IPS-18a (cell line): ENCODE data around the gene NF1.
"Not testable (repeated sequence)": the region's sequence is repeated elsewhere in the genome, so short reads cannot be mapped to it uniquely, and the experiment has no call there.

Experiments used
- H3K27ac ChIP-seq: one replicate; pipeline ENCODE4 v1.5.1; 2013; ENCODE audit warnings: low read length
- H3K27me3 ChIP-seq: one replicate; pipeline ENCODE4 v1.6.1; 2013; ENCODE audit warnings: mild to moderate bottlenecking, low read length; ENCODE audit not compliant: control insufficient read depth, insufficient read depth
- H3K36me3 ChIP-seq: one replicate; pipeline ENCODE4 v1.6.1; 2013; ENCODE audit warnings: low read depth, low read length; ENCODE audit not compliant: control insufficient read depth
- H3K4me1 ChIP-seq: one replicate; pipeline ENCODE4 v1.6.1; 2013; ENCODE audit warnings: low read depth, low read length; ENCODE audit not compliant: control insufficient read depth
- H3K4me3 ChIP-seq: one replicate; pipeline ENCODE4 v1.5.1; 2013; ENCODE audit warnings: low read length
- H3K9ac ChIP-seq: one replicate; pipeline ENCODE4 v1.6.1; 2013; ENCODE audit warnings: mild to moderate bottlenecking, low read length, moderate library complexity
- H3K9me3 ChIP-seq: one replicate; pipeline ENCODE4 v1.6.1; 2013; ENCODE audit warnings: low read depth, low read length; ENCODE audit not compliant: control insufficient read depth

The NF1 gene, protein sequence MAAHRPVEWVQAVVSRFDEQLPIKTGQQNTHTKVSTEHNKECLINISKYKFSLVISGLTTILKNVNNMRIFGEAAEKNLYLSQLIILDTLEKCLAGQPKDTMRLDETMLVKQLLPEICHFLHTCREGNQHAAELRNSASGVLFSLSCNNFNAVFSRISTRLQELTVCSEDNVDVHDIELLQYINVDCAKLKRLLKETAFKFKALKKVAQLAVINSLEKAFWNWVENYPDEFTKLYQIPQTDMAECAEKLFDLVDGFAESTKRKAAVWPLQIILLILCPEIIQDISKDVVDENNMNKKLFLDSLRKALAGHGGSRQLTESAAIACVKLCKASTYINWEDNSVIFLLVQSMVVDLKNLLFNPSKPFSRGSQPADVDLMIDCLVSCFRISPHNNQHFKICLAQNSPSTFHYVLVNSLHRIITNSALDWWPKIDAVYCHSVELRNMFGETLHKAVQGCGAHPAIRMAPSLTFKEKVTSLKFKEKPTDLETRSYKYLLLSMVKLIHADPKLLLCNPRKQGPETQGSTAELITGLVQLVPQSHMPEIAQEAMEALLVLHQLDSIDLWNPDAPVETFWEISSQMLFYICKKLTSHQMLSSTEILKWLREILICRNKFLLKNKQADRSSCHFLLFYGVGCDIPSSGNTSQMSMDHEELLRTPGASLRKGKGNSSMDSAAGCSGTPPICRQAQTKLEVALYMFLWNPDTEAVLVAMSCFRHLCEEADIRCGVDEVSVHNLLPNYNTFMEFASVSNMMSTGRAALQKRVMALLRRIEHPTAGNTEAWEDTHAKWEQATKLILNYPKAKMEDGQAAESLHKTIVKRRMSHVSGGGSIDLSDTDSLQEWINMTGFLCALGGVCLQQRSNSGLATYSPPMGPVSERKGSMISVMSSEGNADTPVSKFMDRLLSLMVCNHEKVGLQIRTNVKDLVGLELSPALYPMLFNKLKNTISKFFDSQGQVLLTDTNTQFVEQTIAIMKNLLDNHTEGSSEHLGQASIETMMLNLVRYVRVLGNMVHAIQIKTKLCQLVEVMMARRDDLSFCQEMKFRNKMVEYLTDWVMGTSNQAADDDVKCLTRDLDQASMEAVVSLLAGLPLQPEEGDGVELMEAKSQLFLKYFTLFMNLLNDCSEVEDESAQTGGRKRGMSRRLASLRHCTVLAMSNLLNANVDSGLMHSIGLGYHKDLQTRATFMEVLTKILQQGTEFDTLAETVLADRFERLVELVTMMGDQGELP (N-terminal part only)

DNA sequence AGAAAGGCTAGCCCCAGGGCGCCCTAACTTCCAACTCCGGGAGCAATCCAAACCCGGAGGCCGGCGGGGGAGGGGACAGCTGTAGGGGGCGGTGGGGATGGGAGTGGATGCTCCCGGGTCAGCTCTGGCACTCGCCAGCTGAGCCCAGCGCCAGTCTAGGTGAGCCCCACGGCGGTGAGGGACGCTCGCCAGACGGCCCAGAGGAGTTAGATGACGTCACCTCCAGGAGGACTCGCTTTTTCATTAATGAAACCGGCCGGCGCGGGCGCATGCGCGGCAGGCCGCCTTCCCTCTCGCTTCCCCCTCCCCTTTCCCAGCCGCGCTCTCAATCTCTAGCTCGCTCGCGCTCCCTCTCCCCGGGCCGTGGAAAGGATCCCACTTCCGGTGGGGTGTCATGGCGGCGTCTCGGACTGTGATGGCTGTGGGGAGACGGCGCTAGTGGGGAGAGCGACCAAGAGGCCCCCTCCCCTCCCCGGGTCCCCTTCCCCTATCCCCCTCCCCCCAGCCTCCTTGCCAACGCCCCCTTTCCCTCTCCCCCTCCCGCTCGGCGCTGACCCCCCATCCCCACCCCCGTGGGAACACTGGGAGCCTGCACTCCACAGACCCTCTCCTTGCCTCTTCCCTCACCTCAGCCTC is at the start of gene NF1:
TSS of gene NF1 (plus strand) at position 378 of the 636 bp plus-strand sequence. CDS start 333 bp downstream, outside the sequence.
- Histone ChIP-seq H3K27ac (peak within 1 kb of the TSS; percentile 84), H3K9me3 (no peaks in the 10 kb centered on the region), H3K27me3 (no peaks in the 10 kb centered on the region), H3K4me1 (peaks cover 12% of the 10 kb centered on the region), H3K4me3 (peak within 1 kb of the TSS; percentile 95), H3K9ac (peak within 1 kb of the TSS; percentile 64), H3K36me3 (no peaks in the 10 kb centered on the region)

DNA sequence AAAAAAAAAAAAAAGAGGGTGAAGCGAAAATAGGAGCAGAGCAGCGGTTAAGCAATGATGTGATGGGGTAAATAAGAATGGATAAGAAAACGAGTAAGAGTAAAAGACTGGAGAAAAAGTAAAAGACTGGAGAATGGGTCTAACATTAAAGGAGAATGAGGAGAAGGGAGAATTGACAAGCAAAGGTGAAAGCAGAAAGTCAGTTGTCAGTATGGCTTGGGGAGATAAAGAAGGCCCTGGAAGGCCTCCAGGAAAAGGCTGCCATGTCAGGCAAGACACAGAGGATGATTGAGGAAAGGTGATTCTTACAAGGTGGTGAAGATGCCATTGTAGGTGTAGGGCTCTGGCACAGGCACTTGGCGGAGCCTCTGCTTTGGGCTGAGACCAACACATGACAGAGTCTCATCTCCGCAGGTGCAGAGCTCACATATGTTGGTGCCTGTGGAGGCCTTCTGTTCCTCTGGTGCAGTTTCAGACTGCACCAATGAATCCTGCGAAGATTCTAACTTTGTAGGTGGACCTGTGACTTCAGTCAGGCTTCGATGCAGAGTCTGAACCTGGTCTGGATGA is 47.8 kb upstream of the NF1 start:
- H3K9ac ChIP-seq, H3K9me3 ChIP-seq, H3K27me3 ChIP-seq, H3K36me3 ChIP-seq, H3K4me3 ChIP-seq, H3K4me1 ChIP-seq, H3K27ac ChIP-seq: not testable (repeated sequence)

DNA sequence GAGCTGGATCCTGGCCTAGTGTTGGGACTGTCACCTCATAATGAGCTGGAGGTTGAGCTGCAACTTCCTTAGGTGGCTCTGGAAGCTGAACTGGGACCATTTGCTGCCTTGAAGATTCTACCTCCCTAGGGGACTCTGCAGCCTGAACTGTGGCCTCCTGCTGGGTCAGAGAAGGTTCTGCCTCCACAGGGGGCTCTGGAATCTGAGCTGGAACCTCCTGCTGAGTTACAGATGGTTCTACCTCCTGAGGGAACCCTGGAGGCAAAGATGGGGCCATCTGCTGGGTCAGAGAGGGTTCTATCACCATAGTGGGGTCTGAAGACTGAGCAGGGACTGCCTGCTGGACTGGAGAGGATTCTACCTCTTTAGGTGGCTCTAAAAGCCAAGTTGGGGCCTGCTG is 46.6 kb upstream of the NF1 start:
- no peaks in the 10 kb centered on the region for H3K4me1 ChIP-seq
- H3K27ac ChIP-seq: no peak overlapping the region
- H3K27me3 ChIP-seq: no peaks in the 10 kb centered on the region
- H3K36me3 ChIP-seq: no peaks in the 10 kb centered on the region
- H3K4me3 ChIP-seq: no peak overlapping the region
- H3K9me3 ChIP-seq: no peaks in the 10 kb centered on the region
- no peak overlapping the region for H3K9ac ChIP-seq

DNA sequence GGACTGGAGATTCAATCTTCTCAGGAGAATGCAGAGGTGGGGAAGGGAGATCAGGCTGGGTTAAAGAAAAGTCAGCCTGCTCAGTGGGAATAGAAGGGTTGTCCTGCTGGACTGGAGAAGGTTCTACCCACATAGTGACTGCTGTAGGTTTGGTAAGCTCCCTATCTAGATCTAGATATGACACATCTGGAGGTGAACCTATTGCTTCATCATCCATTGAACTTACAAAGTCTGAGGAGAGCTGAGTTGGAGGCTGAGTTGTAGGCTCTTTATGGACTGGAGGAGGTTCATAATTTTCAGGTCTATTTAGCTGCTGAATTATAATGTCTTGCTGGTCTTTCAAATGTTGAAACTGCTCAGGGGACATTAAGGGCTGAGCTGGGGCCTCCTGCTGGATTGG is 46.0 kb upstream of the NF1 start:
- Histone ChIP-seq H3K9me3 (no peaks in the 10 kb centered on the region), H3K27me3 (no peaks in the 10 kb centered on the region), H3K27ac (no peak overlapping the region), H3K36me3 (no peaks in the 10 kb centered on the region), H3K4me1 (no peaks in the 10 kb centered on the region), H3K4me3 (no peak overlapping the region), H3K9ac (no peak overlapping the region)

DNA sequence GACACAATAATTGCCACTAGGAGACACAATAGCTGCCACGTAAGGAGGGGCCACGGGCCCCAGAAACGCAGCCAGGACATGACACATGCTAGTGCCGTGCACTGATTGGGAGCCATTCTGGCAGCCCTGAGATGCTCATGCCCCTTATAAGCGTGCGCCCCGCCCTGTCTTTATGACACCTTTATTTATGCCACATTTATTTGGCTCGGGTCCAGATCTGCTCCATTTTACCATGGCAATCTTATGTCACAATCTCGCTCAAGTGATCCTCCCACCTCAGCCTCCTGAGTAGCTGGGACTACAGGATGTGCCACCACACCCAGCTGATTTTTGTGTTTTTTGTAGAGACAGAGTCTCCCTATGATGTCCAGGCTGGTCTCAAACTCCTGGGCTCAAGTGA is 43.8 kb upstream of the NF1 start:
- H3K4me1 ChIP-seq: no peaks in the 10 kb centered on the region
- no peaks in the 10 kb centered on the region for H3K36me3 ChIP-seq
- H3K27me3 ChIP-seq: no peaks in the 10 kb centered on the region
- H3K9me3 ChIP-seq: no peaks in the 10 kb centered on the region
- H3K27ac ChIP-seq: no peak overlapping the region
- H3K9ac ChIP-seq: no peak overlapping the region
- no peak overlapping the region for H3K4me3 ChIP-seq

DNA sequence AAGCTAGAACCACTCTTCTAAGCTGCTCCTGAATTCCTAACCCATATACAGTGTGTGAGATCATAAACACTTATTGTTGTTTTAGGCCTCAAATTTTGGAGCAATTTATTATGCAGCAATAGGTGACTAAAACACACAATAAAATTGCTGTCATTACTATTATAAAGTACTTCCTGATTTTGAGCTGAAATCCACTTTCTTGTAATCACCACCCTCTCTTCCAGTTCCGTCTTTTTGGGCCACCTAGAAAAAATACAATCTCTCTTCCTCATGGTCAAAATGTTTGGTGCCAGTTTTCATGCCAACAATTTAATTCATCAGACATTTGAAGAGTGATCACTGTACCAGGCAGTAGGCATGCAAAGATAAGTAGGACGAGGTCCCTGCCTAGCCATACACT is 43.3 kb upstream of the NF1 start:
- Histone ChIP-seq H3K4me1 (no peaks in the 10 kb centered on the region), H3K9ac (no peak overlapping the region), H3K27ac (no peak overlapping the region), H3K27me3 (no peaks in the 10 kb centered on the region), H3K9me3 (no peaks in the 10 kb centered on the region), H3K4me3 (no peak overlapping the region), H3K36me3 (no peaks in the 10 kb centered on the region)

DNA sequence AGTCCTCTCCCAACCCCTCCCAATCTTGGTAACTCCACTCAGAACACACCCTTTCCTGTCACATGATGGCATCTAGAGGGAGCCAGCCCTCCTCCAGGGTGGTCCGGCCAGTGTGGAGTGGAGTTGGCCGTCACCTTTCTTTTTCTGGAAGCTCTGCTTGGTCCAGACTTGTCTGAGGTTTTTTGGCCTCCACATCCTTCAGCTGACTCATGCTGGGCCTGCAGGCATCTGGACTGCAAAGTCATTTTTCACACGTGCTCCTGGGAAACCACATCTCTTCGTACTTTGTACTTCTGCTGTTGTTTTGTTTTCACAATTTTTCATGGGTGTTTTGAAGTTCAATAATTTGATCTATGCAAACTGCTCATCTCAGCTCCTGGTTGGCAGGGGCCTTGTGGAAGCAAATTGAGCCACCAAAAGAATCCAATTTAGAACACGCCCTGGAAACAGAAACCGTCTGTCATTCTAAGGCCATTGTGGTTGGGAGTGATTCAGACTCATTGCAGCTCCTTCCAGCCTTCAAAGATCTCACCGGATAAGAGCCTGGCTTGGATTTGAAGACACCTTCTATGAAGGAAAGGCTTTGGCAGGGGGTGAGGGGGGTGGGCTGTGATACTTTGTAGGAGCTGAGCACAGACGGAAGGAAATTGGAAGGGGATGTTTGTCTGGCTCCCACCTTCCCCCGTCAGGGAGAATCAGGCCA is 42.4 kb upstream of the NF1 start:
- no peak overlapping the region for H3K4me3 ChIP-seq
- H3K9ac ChIP-seq: no peak overlapping the region
- H3K27me3 ChIP-seq: no peaks in the 10 kb centered on the region
- no peaks in the 10 kb centered on the region for H3K9me3 ChIP-seq
- no peaks in the 10 kb centered on the region for H3K4me1 ChIP-seq
- no peak overlapping the region for H3K27ac ChIP-seq
- no peaks in the 10 kb centered on the region for H3K36me3 ChIP-seq

DNA sequence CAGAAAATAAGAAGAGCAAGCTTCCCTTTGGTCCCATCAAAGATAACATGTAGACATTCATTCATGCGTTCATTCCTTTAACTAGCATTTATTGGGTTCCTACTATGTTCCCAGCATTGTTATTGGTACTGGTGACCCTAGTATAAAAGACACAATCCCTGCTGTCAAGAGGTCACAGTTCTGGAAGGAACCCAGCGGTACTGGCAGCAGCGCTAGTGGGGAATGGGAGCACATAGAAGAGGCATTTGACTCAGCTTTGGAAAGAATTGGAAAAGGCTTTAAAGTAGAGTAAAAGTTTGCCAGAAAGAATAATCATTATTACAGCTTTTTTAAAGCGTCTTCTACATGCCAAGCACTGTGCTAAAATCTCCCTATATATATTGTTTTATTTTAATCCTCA is 41.7 kb upstream of the NF1 start:
- Histone ChIP-seq H3K36me3 (no peaks in the 10 kb centered on the region), H3K27me3 (no peaks in the 10 kb centered on the region), H3K4me3 (no peak overlapping the region), H3K9me3 (no peaks in the 10 kb centered on the region), H3K27ac (no peak overlapping the region), H3K9ac (no peak overlapping the region), H3K4me1 (no peaks in the 10 kb centered on the region)

DNA sequence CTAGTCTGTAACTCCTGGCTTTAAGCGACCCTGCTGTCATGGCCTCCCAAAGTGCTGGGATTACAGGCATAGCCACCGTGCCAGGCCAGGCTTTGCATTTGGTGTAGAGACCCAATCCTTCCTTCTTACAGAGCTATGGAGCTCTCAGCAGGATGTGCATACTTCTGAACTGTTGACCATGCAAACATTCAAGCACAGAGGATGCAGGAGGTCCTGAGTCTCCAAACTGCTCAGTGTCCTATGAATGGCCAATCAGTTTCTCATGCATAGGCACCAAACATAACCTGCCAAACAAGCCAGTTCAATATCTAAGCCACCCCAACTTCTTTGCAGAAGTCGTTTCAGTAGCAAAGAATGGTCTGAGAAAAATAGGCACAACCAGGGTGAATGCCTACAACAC is 40.0 kb upstream of the NF1 start:
- Histone ChIP-seq H3K4me3 (no peak overlapping the region), H3K9ac (no peak overlapping the region), H3K36me3 (no peaks in the 10 kb centered on the region), H3K27ac (no peak overlapping the region), H3K9me3 (no peaks in the 10 kb centered on the region), H3K4me1 (no peaks in the 10 kb centered on the region), H3K27me3 (no peaks in the 10 kb centered on the region)

DNA sequence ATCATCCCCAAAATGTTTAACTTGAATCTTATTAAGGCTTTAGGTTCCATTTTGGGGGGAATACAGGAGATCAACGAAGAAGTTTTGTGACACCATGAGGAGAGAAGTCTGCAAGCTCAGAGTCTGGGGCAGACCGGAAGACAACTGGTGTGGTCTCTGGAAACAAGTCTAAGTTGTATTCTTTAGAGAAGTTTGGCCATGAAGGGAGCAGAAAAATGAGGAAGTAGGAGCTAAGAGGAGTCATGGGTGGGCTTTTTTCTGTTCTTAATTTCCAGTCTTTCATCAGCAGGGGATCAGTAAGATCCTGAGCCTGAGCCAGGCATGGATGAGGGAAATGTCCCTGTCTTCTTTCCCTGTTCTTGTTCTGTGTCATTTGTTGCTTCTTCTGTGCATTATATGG is 35.8 kb upstream of the NF1 start:
- Histone ChIP-seq H3K4me3 (no peak overlapping the region), H3K27ac (no peak overlapping the region), H3K9me3 (no peaks in the 10 kb centered on the region), H3K36me3 (no peaks in the 10 kb centered on the region), H3K27me3 (no peaks in the 10 kb centered on the region), H3K4me1 (no peaks in the 10 kb centered on the region), H3K9ac (no peak overlapping the region)
